ENCODE data around the gene LRRC8C.

LRRC8C gene

DNA sequence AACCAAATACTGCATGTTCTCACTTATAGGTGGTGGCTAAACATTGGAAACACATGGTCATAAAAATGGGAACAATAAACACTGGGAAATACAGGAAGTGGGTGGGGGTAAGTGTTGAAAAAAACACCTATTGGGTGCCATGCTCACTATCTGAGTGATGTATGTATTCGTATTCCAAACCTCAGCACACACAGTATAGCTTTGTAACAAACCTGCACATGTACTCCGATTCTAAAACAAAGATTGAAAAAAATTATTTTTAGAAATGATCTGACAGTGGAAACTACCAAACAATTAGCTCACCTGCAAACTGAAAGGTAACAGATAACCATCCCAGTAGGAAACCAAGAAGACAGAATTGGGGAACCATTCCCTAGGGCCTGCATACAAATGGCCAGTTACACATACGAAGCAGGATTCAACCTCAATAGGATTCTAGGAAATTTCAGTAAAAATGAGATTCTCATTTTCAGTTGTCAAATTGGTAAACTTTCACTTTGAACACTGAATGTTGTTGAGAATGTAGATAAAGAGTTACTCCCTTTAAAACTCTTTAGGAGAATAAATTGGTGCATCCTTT is 99.8 kb downstream of the LRRC8C start:
- DNase-seq (ENCODE audit: low read depth) = no peak

DNA sequence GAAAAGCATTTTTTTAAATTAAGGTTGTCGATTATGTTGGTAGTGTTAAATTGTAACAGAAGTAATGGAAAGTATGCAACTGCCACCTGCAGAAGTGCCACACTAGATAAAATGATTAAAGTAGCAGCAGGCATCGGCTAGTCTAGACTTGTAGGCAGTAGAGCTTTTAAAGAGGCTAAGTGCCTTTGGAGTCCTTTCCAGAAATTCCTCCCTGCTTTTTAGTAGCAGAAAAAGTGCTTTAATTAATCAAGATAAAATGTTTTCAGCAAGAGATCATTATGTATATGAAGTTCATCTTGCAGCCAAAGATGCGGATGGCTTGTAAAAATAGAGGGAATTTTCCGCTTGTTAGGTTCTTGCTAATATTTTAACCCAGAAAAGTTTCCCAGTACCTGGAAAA is 100.8 kb downstream of the LRRC8C start:
- no peak for DNase-seq (ENCODE audit: low read depth)

DNA sequence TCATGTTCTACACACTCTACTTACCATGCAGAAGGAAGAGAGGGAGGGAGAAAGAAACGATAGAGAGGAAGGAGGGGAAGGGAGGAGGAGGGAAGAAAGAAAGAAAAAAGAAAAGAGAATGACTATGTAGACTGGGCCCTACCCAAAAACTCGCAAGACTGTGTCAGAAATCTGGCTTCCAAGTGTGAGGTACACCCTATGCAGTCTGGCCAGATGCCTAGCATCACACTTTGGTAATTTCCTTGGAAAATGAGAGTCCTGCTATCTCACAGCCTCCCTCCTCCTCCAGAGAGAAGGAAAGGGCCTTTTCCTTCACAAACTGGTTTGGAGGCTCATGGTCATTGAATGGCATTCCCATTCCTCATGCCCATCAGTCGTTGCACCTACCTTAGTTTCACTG is 101.5 kb downstream of the LRRC8C start:
- DNase-seq (ENCODE audit: low read depth) = no peak

GRCh38 chr1:89735479-89735878 is 102.6 kb downstream of the LRRC8C start:
- DNase-seq (ENCODE audit: low read depth) = no peak

DNA sequence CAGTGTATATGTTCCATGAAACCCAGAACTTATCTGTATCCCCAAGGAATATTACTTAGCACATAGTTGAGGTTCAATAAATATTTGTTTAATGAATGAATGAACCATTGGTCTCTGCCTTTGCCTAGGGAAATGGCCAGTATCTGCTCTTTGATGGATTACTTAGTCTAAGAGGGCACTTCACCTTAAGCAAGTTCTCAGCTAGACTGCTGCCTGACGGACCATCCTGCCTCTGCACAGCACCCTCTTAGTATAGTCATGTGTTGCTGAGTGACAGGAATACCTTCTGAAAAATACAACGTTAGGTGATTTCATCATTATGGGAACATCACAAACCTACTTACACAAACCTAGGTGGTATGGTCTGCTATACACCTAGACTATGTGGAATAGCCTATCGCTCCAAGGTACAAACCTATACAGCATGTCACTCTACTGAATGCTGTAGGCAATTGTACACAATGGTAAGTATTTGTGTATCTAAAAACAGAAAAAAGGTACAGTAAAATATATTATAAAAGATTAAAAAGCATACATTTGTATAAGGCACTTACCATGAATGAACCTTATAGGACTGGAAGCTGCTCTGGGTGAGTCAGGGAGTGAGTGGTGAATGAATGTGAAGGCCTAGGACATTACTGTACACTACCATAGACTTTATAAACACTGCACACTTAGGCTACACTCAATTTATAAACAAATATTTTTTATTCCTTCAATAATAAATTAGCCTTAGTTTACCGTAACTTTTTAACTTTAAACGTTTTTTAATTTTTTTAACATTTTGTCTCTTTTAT is 104.2 kb downstream of the LRRC8C start:
- no peak for DNase-seq (ENCODE audit: low read depth)

- DNase-seq (ENCODE audit: low read depth) = no peak
These were observed 105.1 kb downstream of the LRRC8C start for GRCh38 chr1:89737985-89738510.

- DNase-seq (ENCODE audit: low read depth) = no peak
These were observed 106.3 kb downstream of the LRRC8C start for GRCh38 chr1:89739013-89739843.

DNA sequence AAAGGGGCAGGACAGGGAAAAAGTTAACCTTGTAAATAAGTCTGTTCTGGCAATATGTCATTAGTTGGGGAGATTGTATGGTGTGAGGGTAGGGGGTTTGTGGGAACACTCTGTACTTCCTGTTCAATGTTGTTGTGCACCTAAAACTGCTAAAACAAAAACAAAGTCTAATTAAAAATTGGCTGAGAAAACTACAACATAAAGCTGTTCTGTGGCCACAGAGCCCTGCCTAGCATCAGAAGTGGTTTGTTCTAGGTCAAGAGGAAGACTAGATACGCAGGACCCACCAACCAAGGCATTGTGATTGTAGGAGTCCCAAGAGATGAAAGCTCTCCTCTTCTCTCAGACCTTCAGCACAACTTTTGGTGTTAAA is 106.9 kb downstream of the LRRC8C start:
- DNase-seq (ENCODE audit: low read depth) = no peak

DNA sequence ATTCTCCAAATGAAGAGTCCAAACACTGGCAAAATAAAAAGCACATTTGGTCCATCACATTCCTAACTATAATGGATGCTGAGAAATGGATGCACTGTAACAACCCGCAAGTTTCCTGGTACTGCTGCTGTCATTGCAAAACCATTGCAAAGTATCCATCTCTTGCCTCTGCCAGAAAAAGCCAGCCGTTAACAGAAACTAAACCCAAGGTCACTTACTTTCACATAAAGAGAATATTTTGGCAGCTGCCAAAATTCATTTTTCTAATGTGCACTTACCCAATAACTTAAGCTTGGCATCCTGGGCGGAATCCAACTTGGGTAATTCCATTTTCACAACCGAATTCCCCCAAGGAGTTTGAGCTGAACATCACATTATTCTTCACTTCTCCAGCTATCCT is 110.9 kb downstream of the LRRC8C start:
- no peak for DNase-seq (ENCODE audit: low read depth)

DNA sequence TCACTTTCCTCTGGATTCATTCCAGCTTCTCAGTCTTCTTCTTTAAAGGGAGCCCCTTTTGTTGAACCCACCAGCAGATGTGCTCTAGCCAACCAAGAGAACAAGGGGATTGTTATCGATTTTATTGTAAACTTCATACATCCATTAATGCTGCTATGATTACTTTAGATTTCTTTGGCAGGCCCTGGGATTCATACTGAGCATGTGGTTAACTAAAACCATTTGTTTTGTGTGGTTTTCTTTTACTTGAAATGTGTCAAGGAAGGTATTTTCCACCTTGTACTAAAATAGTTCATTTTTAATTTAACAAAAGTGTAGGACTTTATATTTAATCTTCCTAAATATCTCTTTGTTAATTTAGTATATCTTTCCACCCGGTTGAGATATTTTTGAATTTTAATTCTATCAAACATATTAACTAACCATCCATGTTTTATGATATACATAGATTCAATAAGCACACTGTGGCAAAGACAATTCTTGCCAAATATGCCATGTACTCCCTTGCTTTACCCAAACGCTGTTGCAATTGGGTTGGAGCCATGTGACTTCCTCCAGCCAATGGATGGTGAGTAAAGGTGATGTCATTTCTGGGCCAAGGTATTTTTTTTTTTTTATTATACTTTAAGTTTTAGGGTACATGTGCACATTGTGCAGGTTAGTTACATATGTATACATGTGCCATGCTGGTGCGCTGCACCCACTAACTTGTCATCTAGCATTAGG is 113.7 kb downstream of the LRRC8C start:
- DNase-seq (ENCODE audit: low read depth) = no peak

DNA sequence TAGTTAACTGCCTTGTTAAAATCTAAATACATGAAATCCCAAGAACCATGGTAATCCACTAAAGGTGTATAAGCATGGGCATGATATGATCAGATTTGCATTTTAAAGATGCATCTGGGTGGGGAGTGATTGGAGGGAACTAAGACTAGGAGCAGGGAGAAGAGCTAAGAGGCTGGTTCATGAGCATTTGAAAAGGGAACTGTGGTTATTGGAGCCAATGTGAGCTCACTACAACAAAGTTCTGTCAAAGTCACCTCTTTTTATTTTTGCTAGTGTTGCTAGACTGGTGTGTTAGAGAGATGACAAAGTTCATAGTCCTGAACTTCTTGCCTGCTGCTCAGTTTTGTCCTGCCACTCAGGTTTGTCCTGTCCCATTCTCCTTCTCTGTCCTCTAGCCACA is 120.8 kb downstream of the LRRC8C start:
- no peak for DNase-seq (ENCODE audit: low read depth)

- DNase-seq (ENCODE audit: low read depth) = no peak
These were observed 121.6 kb downstream of the LRRC8C start for GRCh38 chr1:89754518-89754917.

GRCh38 chr1:89755591-89755990 is 122.7 kb downstream of the LRRC8C start:
- no peak for DNase-seq (ENCODE audit: low read depth)

DNA sequence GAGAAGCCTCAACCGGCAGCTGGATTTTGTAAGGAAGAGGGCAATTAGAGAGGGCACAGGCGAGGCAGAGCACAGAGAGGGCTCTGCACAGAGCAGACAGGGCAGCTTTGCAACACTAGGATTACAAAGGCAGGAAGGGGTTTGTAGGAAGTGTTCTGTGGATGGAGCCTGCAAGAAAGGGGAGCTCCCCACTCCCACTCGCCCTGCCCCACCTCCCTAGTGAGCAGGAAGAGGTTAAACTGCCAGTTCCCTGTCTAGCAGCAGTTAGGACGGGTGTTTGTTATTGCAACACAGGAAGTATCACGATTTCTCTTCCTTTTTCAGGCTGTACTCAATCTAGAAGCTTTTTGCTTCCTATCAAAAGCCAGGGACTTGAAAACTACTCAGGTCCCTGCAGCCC is 124.6 kb downstream of the LRRC8C start:
- DNase-seq (ENCODE audit: low read depth) = no peak

DNA sequence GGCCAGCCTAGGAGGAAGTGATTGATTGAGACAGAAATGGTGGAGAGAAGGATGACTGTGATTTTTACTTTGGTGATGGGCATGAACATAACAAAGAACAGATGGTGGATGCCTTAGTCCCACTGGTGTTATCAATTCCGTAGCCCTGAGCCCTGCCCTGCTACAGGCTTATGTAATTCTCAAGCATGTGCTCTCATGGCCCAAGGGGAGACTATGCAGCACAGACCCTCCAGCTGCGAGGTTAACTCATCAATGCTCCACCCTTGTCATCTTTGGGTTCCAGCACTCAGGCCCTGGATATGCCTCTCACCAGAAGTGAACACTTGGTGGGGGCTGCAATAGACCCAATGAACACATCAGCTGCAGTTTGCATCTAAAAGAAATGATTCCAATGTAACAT is 125.2 kb downstream of the LRRC8C start:
- no peak for DNase-seq (ENCODE audit: low read depth)

- DNase-seq (ENCODE audit: low read depth) = no peak
These were observed 126.1 kb downstream of the LRRC8C start for GRCh38 chr1:89759036-89759435.

DNA sequence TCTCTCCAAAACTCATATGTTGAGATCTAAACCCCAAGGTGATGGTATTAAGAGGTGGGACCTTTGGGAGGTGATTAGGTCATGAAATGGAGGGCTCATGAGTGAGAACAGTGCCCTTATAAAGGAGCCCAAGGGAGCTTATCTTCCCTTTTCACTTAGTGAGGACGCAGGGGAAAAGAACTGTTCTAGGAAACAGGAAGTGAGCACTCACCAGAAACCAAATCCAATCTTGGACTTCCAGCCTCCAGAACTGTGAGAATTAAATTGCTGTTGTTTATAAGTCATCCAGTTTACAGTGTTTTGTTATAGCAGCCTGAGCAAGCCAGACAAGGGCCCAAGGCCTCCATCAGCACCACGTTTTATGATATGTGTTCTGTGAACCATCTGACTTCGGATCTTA is 127.6 kb downstream of the LRRC8C start:
- DNase-seq (ENCODE audit: low read depth) = no peak

DNA sequence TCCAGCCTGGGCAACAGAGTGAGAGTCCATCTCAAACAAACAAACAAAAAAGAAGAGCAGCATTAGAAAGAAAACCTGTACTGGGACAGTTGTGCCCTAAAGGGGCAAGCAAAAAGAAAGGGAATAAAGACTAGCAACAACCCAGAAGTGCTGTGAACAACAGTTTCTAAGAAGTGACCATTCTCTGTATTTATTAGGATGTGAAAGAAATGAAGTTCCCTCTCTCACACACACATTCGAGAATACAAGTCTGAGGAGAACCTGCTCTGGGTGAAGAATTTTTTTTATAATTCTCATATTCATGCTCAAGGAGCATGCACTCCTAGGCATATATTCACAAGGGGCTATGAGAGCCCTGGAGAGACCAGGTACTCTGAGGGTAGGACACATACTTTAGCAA is 128.4 kb downstream of the LRRC8C start:
- no peak for DNase-seq (ENCODE audit: low read depth)

DNA sequence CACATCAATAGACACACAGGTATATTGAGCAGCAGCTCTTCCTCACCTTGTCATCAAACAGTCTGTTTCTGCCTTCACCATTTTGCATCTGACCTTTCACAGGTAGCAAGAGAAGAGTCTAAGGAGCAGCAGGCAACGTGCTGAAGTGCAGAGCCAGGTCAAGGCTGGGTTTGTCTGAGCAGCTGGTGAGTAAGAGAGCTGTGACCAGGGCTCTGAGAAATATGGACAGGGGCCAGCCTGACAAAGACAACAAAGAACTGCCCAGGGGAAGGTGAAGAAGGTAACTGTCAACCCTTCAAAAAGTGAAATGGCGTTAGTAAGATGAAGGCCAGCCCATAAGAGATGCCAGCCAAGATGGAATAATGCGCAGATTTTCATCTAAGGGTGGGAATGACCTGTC is 129.0 kb downstream of the LRRC8C start:
- no peak for DNase-seq (ENCODE audit: low read depth)

GRCh38 chr1:89762386-89762778 is 129.5 kb downstream of the LRRC8C start:
- no peak for DNase-seq (ENCODE audit: low read depth)

GRCh38 chr1:89762779-89763648 is 130.1 kb downstream of the LRRC8C start:
- DNase-seq (ENCODE audit: low read depth) = peak; percentile 80

Data from activated T-cell treated with anti-CD3 and anti-CD28 coated beads for 1 hour (primary cell).